HepG2 (cell line): ENCODE data around the gene COL2A1. TPM values are rescaled to one million over a fixed set of nuclear protein-coding genes. Genes with fewer than 3 reads are reported as not detected.

Experiments
- ARHGAP35 ChIP-seq: sonication (generic); formaldehyde crosslinking; IDR thresholded peaks from 2 replicates; pipeline ENCODE4 v1.9.0; 2022; ENCODE audit warnings: mild to moderate bottlenecking, inconsistent platforms, moderate library complexity, missing genetic modification reagents, borderline replicate concordance
- ARNTL ChIP-seq: sonication (generic); formaldehyde crosslinking; IDR thresholded peaks from 2 replicates; pipeline ENCODE4 v1.4.0; 2020; ENCODE audit warnings: mild to moderate bottlenecking, missing genetic modification reagents
- FOXO1 ChIP-seq: sonication (generic); formaldehyde crosslinking; IDR thresholded peaks from 2 replicates; pipeline ENCODE4 v1.4.0; 2020; ENCODE audit warnings: missing genetic modification reagents
- MATR3 ChIP-seq: sonication (generic); formaldehyde crosslinking; IDR thresholded peaks from 2 replicates; pipeline ENCODE4 v1.4.0; 2020; ENCODE audit warnings: missing genetic modification reagents
- SCMH1 ChIP-seq: sonication (generic); formaldehyde crosslinking; IDR thresholded peaks from 2 replicates; pipeline ENCODE4 v1.9.0; 2021; ENCODE audit warnings: missing genetic modification reagents, mild to moderate bottlenecking, borderline replicate concordance
- THYN1 ChIP-seq: sonication (generic); formaldehyde crosslinking; IDR thresholded peaks from 2 replicates; pipeline ENCODE4 v1.8.1; 2023; ENCODE audit warnings: low read depth, mild to moderate bottlenecking, moderate library complexity, missing genetic modification reagents, borderline replicate concordance
- ZFP1 ChIP-seq: IDR thresholded peaks from 2 replicates; pipeline ENCODE4 v1.6.1; 2016
- ZNF251 ChIP-seq: sonication (generic); formaldehyde crosslinking; IDR thresholded peaks from 2 replicates; pipeline ENCODE4 v1.9.0; 2021; ENCODE audit warnings: mild to moderate bottlenecking, missing genetic modification reagents
- ZNF260 ChIP-seq: sonication (generic); formaldehyde crosslinking; IDR thresholded peaks from 2 replicates; pipeline ENCODE4 v1.4.0; 2020; ENCODE audit warnings: missing genetic modification reagents, low read depth, mild to moderate bottlenecking, borderline replicate concordance
- ZNF644 ChIP-seq: IDR thresholded peaks from 2 replicates; pipeline ENCODE4 v1.6.1; 2016; ENCODE audit warnings: low read depth
- ZZZ3 ChIP-seq: sonication (generic); formaldehyde crosslinking; IDR thresholded peaks from 2 replicates; pipeline ENCODE4 v1.4.0; 2020; ENCODE audit warnings: missing genetic modification reagents, mild to moderate bottlenecking, borderline replicate concordance
- polyA plus RNA-seq, 8 experiments: library from polyadenylated mRNA; depleted of rRNA in 3 of 8; stranded (reverse) in 7 of 8; unstranded in 1 of 8; fragments of >200 nt; fragmentation: Illumina TruSeq in 4 of 8; extraction: Trizol in 4 of 8; gene quantifications; 2 replicates each; pipeline versions ENCODE4 v1.2.1 to v1.2.3, GENCODE V29; 2011 to 2016; ENCODE audit warnings: low read depth in 4 of 8, missing spikeins in 1 of 8, mixed read lengths in 1 of 8; ENCODE audit not compliant: insufficient read depth in 1 of 8
- total RNA-seq, 5 experiments: library from RNA; depleted of rRNA; stranded (reverse); fragments of >200 nt; fragmentation: Illumina TruSeq; extraction: Trizol; gene quantifications; 2 replicates each; pipeline ENCODE4 v1.2.3, GENCODE V29; 2016; ENCODE audit warnings: low read depth in 1 of 5
- TF ChIP-seq, protein P1 (sequence below): sonication (generic); formaldehyde crosslinking; IDR thresholded peaks from 2 replicates; pipeline ENCODE4 v1.4.0; 2020; ENCODE audit warnings: missing genetic modification reagents
- TF ChIP-seq, protein P2 (sequence below): sonication (generic); formaldehyde crosslinking; IDR thresholded peaks from 2 replicates; pipeline ENCODE4 v1.4.0; 2020; ENCODE audit warnings: missing genetic modification reagents
- TF ChIP-seq, protein P3 (sequence below): sonication (generic); formaldehyde crosslinking; IDR thresholded peaks from 2 replicates; pipeline ENCODE4 v1.4.0; 2020; ENCODE audit warnings: mild to moderate bottlenecking, missing genetic modification reagents, borderline replicate concordance
- TF ChIP-seq, protein P4 (sequence below): conservative IDR thresholded peaks from 2 replicates; pipeline ENCODE4 v1.6.1; 2018; ENCODE audit warnings: missing genetic modification reagents
- TF ChIP-seq, protein P5 (sequence below): sonication (generic); formaldehyde crosslinking; conservative IDR thresholded peaks from 2 replicates; pipeline ENCODE4 v1.8.0; 2022; ENCODE audit warnings: mild to moderate bottlenecking, moderate library complexity, missing genetic modification reagents

Gene COL2A1
- total and polyA plus RNA-seq, 2 of the 13 experiments (the other 11 are each of a cell fraction or from before 2014, with no cell fraction given): 7.4 to 38.3 TPM

DNA sequence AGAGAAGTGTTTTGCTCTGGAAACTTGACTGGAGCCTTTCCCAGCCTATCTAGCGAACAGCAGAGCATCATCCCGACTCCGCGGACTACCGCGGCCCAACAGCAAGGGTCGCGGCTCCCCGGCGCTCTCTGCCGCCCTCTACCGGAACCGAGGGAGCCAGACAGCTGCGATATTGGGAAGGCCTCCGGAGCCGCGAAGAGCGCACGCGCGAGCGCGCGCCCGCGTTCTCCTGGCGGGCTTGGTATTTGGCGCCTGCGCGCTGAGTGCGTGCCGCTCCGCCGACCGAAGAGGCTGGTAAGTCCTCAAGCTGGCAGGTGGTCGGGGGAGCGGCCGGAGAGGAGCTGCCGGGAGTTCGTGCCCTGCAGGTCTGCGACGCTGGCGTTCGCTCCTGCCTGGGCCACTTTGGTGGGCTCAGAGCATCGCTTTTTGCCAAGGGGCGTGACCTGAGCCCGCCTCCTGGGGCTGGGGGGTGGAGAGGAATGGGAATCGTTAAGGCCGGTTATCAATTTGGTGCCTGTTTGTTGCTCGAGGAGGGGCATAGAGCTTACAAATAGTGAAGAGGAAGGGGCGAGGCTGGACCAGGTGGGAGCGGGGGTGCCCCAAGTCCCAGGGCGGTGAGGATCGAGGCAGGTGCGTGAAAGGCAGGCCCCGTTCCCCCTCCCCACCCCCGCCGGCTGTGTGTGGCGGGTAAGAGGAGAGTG, 40.8 kb downstream of the COL2A1 start, which contains the start of gene TMEM106C (continued):
- TF ChIP-seq ZZZ3 (CRISPR knock-in tag) (no peak), THYN1 (CRISPR knock-in tag) (no peak), FOXO1 (CRISPR knock-in tag) (no peak), ARNTL (CRISPR knock-in tag) (no peak), ZNF644 (CRISPR knock-in tag) (no peak), ZNF251 (no peak), ZNF260 (CRISPR knock-in tag) (no peak), ZFP1 (CRISPR knock-in tag) (no peak), SCMH1 (no peak), MATR3 (CRISPR knock-in tag) (no peak), ARHGAP35 (CRISPR knock-in tag) (peak; percentile 58; the same call in 1 of the 2 replicates)
- TF ChIP-seq, protein P1, sequence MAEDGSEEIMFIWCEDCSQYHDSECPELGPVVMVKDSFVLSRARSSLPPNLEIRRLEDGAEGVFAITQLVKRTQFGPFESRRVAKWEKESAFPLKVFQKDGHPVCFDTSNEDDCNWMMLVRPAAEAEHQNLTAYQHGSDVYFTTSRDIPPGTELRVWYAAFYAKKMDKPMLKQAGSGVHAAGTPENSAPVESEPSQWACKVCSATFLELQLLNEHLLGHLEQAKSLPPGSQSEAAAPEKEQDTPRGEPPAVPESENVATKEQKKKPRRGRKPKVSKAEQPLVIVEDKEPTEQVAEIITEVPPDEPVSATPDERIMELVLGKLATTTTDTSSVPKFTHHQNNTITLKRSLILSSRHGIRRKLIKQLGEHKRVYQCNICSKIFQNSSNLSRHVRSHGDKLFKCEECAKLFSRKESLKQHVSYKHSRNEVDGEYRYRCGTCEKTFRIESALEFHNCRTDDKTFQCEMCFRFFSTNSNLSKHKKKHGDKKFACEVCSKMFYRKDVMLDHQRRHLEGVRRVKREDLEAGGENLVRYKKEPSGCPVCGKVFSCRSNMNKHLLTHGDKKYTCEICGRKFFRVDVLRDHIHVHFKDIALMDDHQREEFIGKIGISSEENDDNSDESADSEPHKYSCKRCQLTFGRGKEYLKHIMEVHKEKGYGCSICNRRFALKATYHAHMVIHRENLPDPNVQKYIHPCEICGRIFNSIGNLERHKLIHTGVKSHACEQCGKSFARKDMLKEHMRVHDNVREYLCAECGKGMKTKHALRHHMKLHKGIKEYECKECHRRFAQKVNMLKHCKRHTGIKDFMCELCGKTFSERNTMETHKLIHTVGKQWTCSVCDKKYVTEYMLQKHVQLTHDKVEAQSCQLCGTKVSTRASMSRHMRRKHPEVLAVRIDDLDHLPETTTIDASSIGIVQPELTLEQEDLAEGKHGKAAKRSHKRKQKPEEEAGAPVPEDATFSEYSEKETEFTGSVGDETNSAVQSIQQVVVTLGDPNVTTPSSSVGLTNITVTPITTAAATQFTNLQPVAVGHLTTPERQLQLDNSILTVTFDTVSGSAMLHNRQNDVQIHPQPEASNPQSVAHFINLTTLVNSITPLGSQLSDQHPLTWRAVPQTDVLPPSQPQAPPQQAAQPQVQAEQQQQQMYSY (CRISPR knock-in tag): no peak
- TF ChIP-seq, protein P2, sequence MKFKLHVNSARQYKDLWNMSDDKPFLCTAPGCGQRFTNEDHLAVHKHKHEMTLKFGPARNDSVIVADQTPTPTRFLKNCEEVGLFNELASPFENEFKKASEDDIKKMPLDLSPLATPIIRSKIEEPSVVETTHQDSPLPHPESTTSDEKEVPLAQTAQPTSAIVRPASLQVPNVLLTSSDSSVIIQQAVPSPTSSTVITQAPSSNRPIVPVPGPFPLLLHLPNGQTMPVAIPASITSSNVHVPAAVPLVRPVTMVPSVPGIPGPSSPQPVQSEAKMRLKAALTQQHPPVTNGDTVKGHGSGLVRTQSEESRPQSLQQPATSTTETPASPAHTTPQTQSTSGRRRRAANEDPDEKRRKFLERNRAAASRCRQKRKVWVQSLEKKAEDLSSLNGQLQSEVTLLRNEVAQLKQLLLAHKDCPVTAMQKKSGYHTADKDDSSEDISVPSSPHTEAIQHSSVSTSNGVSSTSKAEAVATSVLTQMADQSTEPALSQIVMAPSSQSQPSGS (CRISPR knock-in tag): no peak; the same call in 1 of the 2 replicates
- TF ChIP-seq, protein P3, sequence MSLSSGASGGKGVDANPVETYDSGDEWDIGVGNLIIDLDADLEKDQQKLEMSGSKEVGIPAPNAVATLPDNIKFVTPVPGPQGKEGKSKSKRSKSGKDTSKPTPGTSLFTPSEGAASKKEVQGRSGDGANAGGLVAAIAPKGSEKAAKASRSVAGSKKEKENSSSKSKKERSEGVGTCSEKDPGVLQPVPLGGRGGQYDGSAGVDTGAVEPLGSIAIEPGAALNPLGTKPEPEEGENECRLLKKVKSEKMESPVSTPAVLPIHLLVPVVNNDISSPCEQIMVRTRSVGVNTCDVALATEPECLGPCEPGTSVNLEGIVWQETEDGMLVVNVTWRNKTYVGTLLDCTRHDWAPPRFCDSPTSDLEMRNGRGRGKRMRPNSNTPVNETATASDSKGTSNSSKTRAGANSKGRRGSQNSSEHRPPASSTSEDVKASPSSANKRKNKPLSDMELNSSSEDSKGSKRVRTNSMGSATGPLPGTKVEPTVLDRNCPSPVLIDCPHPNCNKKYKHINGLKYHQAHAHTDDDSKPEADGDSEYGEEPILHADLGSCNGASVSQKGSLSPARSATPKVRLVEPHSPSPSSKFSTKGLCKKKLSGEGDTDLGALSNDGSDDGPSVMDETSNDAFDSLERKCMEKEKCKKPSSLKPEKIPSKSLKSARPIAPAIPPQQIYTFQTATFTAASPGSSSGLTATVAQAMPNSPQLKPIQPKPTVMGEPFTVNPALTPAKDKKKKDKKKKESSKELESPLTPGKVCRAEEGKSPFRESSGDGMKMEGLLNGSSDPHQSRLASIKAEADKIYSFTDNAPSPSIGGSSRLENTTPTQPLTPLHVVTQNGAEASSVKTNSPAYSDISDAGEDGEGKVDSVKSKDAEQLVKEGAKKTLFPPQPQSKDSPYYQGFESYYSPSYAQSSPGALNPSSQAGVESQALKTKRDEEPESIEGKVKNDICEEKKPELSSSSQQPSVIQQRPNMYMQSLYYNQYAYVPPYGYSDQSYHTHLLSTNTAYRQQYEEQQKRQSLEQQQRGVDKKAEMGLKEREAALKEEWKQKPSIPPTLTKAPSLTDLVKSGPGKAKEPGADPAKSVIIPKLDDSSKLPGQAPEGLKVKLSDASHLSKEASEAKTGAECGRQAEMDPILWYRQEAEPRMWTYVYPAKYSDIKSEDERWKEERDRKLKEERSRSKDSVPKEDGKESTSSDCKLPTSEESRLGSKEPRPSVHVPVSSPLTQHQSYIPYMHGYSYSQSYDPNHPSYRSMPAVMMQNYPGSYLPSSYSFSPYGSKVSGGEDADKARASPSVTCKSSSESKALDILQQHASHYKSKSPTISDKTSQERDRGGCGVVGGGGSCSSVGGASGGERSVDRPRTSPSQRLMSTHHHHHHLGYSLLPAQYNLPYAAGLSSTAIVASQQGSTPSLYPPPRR: 0 out of 2 replicates have a peak, but pooled peaks have one; percentile 17
- TF ChIP-seq, protein P4, sequence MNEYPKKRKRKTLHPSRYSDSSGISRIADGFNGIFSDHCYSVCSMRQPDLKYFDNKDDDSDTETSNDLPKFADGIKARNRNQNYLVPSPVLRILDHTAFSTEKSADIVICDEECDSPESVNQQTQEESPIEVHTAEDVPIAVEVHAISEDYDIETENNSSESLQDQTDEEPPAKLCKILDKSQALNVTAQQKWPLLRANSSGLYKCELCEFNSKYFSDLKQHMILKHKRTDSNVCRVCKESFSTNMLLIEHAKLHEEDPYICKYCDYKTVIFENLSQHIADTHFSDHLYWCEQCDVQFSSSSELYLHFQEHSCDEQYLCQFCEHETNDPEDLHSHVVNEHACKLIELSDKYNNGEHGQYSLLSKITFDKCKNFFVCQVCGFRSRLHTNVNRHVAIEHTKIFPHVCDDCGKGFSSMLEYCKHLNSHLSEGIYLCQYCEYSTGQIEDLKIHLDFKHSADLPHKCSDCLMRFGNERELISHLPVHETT (CRISPR knock-in tag): no peak
- TF ChIP-seq, protein P5, sequence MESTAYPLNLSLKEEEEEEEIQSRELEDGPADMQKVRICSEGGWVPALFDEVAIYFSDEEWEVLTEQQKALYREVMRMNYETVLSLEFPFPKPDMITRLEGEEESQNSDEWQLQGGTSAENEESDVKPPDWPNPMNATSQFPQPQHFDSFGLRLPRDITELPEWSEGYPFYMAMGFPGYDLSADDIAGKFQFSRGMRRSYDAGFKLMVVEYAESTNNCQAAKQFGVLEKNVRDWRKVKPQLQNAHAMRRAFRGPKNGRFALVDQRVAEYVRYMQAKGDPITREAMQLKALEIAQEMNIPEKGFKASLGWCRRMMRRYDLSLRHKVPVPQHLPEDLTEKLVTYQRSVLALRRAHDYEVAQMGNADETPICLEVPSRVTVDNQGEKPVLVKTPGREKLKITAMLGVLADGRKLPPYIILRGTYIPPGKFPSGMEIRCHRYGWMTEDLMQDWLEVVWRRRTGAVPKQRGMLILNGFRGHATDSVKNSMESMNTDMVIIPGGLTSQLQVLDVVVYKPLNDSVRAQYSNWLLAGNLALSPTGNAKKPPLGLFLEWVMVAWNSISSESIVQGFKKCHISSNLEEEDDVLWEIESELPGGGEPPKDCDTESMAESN (CRISPR knock-in tag): peak; percentile 82
